Right kidney (tissue), 1 donor: ENCODE results near the gene VEPH1.

Source experiments
- DNase-seq: peaks from one replicate; pipeline ENCODE4 v3.0.0-alpha.2; 2016

The VEPH1 gene

GRCh38 chr3:157301755-157302154 lies 201.5 kb downstream of the VEPH1 start:
- no peak for DNase-seq

DNA sequence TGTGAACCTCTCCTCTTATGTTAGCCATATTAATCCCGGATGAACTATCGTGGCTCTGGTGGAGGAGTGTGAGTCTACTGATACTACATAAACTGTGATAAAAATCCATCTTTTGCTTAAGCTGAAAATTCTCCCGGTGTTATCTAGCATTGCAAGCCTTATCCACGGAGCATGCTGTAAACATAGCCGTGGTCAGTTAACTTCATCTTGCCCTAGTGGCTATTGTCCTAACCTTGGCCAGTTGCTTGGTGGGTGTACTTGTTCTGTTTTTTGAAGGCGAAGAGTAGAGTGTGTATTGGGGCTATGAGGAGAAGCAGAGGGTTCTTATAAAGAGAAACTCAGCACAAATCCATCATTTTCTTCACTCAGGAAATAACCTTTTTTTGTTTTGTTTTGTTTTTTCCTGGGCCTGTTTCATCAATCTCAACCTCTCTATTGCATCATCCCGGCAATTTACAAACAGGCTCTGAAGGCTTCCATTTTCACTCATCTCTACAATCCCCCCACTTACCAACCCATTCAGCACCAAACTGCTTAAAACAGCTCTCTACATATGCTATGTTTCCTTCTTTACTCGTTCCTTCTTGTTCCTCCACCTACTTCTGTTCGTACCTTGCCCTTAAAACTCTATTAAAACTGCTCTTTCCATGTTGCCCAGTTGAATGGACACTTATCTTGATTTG lies 202.1 kb downstream of the VEPH1 start:
- no peak for DNase-seq

DNA sequence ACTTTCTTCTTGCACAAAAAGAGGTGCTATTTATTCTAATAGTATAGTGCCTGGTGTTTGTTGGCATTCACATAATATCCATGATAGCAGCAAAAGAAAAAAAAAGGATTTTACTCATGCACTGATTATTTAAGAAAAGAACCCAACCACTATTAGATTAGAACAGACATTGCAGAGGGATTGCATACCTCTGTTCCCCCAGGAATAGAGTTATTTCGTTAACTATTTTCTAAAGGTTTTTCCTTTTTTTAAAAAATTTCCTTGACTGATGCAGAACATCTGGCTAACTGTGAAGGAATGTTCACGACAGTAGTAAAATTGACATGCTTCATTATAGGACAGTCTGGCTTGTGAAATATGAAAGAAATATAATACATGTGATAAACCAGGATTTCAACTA lies 203.1 kb downstream of the VEPH1 start:
- no peak for DNase-seq

- DNase-seq: no peak
Measured at GRCh38 chr3:157297328-157297915, 205.8 kb downstream of the VEPH1 start.

DNA sequence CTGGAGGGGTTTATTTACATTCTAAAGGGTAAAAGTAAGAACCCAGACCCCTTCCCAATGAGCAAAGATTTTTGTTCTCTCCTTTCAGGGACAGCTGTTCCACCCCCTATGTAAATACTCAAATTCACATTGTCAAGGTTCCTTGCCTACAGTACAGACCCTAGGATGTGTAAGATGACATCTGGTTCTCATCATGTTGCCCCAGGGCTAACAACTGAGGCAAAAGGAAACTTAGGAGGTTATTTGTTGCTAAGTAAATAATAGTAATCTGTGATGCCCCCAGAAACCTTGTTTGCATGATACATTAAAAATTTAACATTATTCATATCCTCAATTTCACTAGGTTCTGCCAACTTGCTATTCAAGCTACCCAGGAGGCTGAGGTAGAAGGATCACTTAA lies 208.3 kb downstream of the VEPH1 start:
- no peak for DNase-seq

DNA sequence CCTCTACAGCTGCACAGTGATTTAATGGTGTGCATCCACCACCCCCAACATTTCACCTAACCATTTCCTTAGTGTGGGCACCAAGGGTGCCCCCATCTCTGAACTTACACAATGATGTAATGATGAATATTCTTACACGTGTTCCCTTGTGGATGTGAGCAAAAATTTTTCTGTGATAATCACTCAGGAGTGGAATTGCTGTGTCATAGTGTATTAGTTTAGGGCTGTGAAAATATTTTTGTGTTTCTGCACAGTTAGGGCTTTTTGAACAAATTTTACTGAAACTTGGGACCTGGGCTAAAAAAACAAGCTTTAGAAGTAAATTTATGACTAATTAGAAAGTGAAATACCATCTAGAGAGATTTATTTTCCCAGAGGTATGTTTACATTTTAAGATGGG lies 208.7 kb downstream of the VEPH1 start:
- DNase-seq: no peak

DNA sequence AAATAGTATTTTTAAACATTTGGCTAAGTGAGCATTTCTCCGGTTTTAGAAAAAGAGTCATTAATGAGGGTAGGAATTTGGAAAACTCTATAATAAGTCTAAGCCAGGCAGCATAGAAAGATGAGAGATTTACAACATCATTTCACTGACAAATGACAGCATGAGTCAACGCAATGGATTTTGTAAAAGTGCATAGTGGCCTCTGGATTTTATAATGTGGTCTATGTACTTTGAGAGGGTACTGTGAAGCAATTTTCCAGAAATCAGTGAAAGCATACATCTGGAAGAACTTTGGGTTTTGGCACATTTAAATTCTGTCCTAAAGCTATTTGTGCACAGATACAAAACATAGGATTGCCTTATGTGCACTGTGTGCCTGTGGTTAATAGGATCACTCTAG lies 212.4 kb downstream of the VEPH1 start:
- no peak for DNase-seq

DNA sequence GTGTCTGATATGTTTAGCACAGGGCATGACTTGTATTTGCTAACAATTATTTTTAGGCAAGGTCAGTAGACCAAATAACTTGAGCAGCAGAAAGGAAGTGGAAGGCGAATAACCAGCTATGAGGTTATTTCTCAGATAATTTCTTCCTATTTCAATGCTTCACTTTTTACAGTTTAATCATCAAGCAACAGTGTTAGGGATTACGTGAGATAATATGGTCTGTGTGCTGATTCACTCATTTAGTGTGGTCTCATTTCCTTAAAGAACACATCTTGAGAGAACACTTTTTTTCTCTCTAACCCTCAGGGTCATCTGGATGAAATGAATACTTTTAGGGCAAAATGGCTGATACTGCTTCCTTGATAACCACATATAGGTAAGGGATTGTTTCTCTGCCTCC lies 217.2 kb downstream of the VEPH1 start:
- DNase-seq: no peak

DNA sequence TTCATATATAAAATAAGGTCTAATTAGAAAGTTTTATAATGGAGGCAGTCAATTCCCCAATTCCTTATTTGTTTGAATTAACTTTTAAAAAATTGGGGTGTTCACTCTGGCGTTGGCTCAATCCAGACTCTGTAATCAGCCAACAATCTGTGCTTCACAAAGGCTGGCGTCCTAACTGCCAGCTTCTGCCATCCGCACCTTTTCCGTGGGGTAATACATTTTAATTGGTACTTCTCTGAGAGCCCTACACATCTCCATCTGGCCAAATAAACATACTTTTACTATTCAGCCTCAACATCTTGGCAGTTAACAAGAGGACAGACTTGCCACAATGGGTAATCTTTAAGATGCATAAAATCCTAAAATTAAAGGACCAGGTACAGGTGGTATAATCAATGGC lies 218.1 kb downstream of the VEPH1 start:
- no peak for DNase-seq

- DNase-seq: no peak
Measured at GRCh38 chr3:157284688-157285087, 218.5 kb downstream of the VEPH1 start.

- no peak for DNase-seq
Measured at GRCh38 chr3:157282261-157283191, 220.7 kb downstream of the VEPH1 start.

GRCh38 chr3:157280786-157281185 lies 222.4 kb downstream of the VEPH1 start:
- DNase-seq: no peak

- DNase-seq: no peak
Measured at GRCh38 chr3:157280354-157280753, 222.9 kb downstream of the VEPH1 start.

DNA sequence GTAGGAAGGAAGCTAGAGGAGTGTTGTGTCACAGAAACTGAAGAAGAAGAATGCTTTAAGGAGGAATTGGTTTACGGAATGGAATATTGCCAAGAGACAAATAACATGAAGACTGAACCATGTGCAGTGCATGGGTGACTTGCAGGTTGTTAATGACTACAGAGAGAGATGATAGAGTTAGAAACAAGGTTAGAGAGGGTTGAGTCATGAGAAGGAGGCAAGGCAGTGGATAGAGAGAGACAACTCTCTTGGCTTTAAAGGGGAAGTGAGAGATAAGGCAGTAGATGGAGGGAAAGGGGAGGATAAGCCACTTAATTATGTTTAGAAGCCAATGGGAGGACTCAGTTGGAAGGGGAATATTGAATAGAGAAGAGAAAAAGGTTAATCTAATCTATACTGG lies 224.0 kb downstream of the VEPH1 start:
- no peak for DNase-seq

DNA sequence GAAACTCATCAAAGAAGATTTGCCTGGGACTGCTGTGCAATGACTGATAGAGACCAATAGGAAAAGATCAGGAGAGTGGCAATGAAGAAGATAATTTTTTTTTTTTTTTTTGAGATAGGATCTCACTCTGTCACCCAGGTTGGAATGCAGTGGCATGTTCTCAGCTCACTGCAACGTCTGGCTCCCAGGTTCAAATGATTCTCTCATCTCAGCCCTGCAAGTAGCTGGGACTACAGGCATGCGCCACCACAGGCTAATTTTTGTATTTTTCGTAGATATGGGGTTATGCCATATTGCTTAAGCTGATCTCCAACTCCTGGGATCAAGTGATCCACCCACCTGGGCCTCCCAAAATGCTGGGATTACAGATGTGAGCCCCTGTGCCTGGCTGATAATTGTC lies 226.4 kb downstream of the VEPH1 start:
- no peak for DNase-seq

- DNase-seq: no peak
Measured at GRCh38 chr3:157275832-157276231, 227.4 kb downstream of the VEPH1 start.

DNA sequence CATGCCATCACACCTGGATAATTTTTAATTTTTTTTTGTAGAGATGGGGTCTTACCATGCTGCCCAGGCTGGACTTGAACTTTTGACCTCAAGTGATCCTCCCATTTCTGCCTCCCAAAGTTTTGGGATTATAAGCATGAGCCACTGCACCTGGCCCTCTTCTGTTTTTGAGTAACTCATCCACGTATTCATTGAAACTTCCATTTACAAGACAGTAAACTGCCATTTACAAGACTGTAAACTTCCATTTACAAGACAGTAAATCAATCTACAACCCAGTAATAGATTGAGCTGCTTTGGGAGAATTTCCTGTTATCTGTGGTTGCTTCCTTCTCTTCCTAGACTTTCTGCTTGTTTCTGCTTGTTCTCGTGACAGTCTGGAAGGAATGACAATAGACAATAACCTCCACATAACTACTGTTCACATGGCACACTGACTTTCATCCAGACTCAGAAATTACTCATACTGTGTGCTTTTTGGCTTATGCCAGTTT lies 228.5 kb downstream of the VEPH1 start:
- DNase-seq: no peak

DNA sequence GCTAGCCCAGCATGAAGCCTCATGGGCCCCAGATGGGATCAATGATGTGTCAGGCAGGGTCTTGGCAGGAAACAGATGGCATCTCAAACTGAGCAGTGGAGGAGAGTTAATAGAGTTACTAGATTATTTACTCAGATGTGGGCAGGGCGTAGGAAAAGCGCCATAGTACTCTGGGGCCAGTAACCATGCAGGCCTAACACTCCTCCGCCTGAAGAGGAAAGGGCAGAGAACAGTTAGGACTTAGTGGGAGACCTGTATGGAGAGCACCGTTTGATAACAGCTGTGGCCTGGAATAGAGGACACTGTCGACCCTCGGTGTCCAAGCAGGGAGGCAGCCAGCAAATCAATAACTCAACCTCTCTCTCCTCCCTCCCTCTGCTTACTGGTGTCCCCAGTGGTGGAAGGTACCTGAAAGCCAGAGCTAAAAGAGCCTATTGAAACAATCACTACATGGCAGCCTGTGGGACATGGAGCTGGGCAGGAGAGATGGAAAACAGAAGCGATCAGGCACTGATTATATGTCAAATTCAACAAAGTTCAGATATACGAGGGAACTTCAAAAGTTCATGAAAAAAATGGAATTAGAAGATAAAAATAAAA lies 231.8 kb downstream of the VEPH1 start:
- no peak for DNase-seq

GRCh38 chr3:157268026-157268425 lies 235.2 kb downstream of the VEPH1 start:
- no peak for DNase-seq

- DNase-seq: no peak
Measured at GRCh38 chr3:157265931-157266330, 237.3 kb downstream of the VEPH1 start.

GRCh38 chr3:157263027-157263426 lies 240.2 kb downstream of the VEPH1 start:
- DNase-seq: no peak

- DNase-seq: no peak
Measured at GRCh38 chr3:157261000-157261399, 242.2 kb downstream of the VEPH1 start.

- DNase-seq: no peak
Measured at GRCh38 chr3:157259825-157260224, 243.4 kb downstream of the VEPH1 start.
